Measurements from ENCODE around the gene PLCB1. TPM values are rescaled to one million over a fixed set of nuclear protein-coding genes. Genes with fewer than 3 reads are reported as not detected.

The PLCB1 gene
- total and polyA plus RNA-seq, 2 of the 4 experiments (the other 2 are of a cell fraction), result 5.6 to 16.1 TPM

DNA sequence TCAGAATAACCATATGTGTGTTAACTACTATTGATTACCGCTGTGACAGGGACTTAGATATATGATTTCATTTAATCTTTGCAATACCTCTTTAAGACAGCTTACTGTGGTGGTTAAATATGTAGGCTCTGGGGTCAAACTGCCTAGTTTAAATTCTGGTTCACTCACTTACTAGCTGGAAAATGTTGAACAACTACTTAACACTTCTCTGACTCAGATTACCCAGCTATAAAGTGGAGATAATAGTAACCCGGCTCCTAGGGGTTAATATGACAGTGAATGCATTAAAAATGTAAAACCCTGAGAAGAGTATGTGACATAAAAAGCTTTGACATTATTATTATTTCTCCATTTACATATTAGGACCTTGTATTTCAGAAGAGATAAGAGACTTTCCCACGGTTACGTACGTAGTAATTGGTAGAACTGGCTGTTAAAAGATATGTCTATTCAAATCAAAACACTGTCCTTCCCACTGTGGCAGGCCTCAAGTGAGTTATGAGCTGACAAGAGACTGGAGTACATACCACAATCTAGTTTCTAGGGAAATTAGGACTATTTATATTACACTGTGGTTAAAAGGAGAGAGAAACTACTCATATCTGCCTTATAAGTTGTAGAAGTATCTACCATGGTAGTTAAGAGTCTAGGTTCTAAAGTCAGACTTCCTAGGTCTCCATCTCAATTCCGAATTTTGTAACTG is 4.4 kb upstream of the PLCB1 start:
- Histone ChIP-seq H2AFZ (replicated peaks; ENCODE audit: low read length, poor library complexity) (no peak overlapping the region), H3K27ac (ENCODE audit: insufficient read depth, low read length) (no peak overlapping the region), H4K91ac (ENCODE audit: insufficient read depth, low read depth, low read length) (no peak overlapping the region), H3K23ac (ENCODE audit: low read depth, low read length) (no peak overlapping the region), H3K4me1 (ENCODE audit: control insufficient read depth, insufficient read depth, low read length) (peaks cover 7% of the 10 kb centered on the region), H3K18ac (ENCODE audit: low read depth, low read length) (no peak overlapping the region), H2BK5ac (ENCODE audit: low read depth, low read length, poor library complexity, severe bottlenecking) (no peak overlapping the region), H2BK15ac (ENCODE audit: low read depth, low read length) (no peak overlapping the region), H3K9me3 (ENCODE audit: control insufficient read depth, insufficient read depth, low read length) (no peaks in the 10 kb centered on the region), H3K27me3 (ENCODE audit: control insufficient read depth, insufficient read depth, low read length) (no peaks in the 10 kb centered on the region), H3K14ac (replicated peaks; ENCODE audit: low read depth, low read length) (no peak overlapping the region), H2AK9ac (replicated peaks; ENCODE audit: low read depth, low read length, poor library complexity) (no peak overlapping the region), H2BK20ac (ENCODE audit: low read depth, low read length) (no peak overlapping the region), H3K9ac (ENCODE audit: low read depth, low read length) (no peak overlapping the region), H4K20me1 (ENCODE audit: insufficient read depth, low read length) (no peaks in the 10 kb centered on the region), H4K5ac (ENCODE audit: low read depth, low read length) (no peak overlapping the region), H2AK5ac (ENCODE audit: low read depth, low read length) (no peak overlapping the region), H3K4ac (ENCODE audit: low read depth, low read length) (no peak overlapping the region), H4K8ac (ENCODE audit: low read depth in 2 of 2, low read length in 2 of 2) (no peak overlapping the region), H3K36me3 (ENCODE audit: control insufficient read depth, insufficient read depth, low read length) (no peaks in the 10 kb centered on the region), H3K56ac (ENCODE audit: extremely low read depth, insufficient read depth, low read length) (no peak overlapping the region), H3K9me1 (ENCODE audit: insufficient read depth, low read length) (no peaks in the 10 kb centered on the region; the same call in none of the 2 replicates), H2BK120ac (ENCODE audit: low read depth, low read length) (no peak overlapping the region), H3K4me3 (ENCODE audit: insufficient read depth, low read depth, low read length) (no peak overlapping the region), H3K79me1 (ENCODE audit: low read depth in 1 of 2, low read length in 2 of 2) (peaks cover 0 to under 1% of the 10 kb centered on the region in 2 experiments; a peak in 1 of 4 replicates), H3K4me2 (ENCODE audit: low read depth, low read length) (no peak overlapping the region)
- no TSS peak for BruUV-seq (replicated peaks)
- in situ Hi-C loops (cut with MboI; ENCODE audit: low sequenced_read_pairs) (loop anchor here (5.0 kb wide), 1 partner anchor 595 kb away; no protein-coding TSS in a partner anchor), intact Hi-C loops (cut with micrococcal nuclease) (loop anchor here (5.0 kb wide), 1 partner anchor 65 kb away; no protein-coding TSS in a partner anchor), dilution Hi-C loops (cut with HindIII; ENCODE audit: low sequenced_read_pairs, unreplicated experiment) (no loop called here)
- no peak for TF ChIP-seq RAD21 (IDR thresholded peaks at IDR 0.05; ENCODE audit: low read length)
- TF ChIP-seq RCOR1 (IDR thresholded peaks at IDR 0.05; ENCODE audit: insufficient replicate concordance, low read length), result no peak
- TF ChIP-seq MAFK (IDR thresholded peaks at IDR 0.05; ENCODE audit: low read depth, low read length), result no peak
- no peak for TF ChIP-seq NFE2L2 (IDR thresholded peaks at IDR 0.05; ENCODE audit: low read depth, low read length)
- TF ChIP-seq SMC3 (IDR thresholded peaks at IDR 0.05; ENCODE audit: low read depth, low read length), result no peak
- TF ChIP-seq RFX5 (IDR thresholded peaks at IDR 0.05; ENCODE audit: low read depth, low read length), result no peak
- TF ChIP-seq, protein P1, sequence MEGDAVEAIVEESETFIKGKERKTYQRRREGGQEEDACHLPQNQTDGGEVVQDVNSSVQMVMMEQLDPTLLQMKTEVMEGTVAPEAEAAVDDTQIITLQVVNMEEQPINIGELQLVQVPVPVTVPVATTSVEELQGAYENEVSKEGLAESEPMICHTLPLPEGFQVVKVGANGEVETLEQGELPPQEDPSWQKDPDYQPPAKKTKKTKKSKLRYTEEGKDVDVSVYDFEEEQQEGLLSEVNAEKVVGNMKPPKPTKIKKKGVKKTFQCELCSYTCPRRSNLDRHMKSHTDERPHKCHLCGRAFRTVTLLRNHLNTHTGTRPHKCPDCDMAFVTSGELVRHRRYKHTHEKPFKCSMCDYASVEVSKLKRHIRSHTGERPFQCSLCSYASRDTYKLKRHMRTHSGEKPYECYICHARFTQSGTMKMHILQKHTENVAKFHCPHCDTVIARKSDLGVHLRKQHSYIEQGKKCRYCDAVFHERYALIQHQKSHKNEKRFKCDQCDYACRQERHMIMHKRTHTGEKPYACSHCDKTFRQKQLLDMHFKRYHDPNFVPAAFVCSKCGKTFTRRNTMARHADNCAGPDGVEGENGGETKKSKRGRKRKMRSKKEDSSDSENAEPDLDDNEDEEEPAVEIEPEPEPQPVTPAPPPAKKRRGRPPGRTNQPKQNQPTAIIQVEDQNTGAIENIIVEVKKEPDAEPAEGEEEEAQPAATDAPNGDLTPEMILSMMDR (conservative IDR thresholded peaks at IDR 0.05; ENCODE audit: low read depth, low read length), result no peak
- TF ChIP-seq FOS (IDR thresholded peaks at IDR 0.05; ENCODE audit: low read depth, low read length), result no peak
- no peak for TF ChIP-seq MXI1 (IDR thresholded peaks at IDR 0.05; ENCODE audit: borderline replicate concordance, low read depth, low read length)
- no peak for TF ChIP-seq CEBPB (IDR thresholded peaks at IDR 0.05; ENCODE audit: low read depth, low read length)
- no peak for TF ChIP-seq BHLHE40 (IDR thresholded peaks at IDR 0.05; ENCODE audit: low read depth, low read length)
- TF ChIP-seq USF2 (IDR thresholded peaks at IDR 0.05; ENCODE audit: low read depth, low read length), result no peak
- ATAC-seq (ENCODE audit: low read depth) (no peak), DNase-seq (peak; percentile 42)
- CTCF ChIA-PET, result interaction anchor here (0.7 to 1.3 kb wide), 2 partner anchors 139 to 595 kb away, joined by 3 read pairs; no protein-coding TSS in a partner anchor
- POLR2A ChIA-PET (ENCODE audit: unreplicated experiment), result no interaction called here
- WGBS, 2 experiments (ENCODE audit: extremely low coverage in 2 of 2, insufficient read length in 1 of 2), result no CpG with 5 or more reads among the region's 6 CpGs
